HTERT RPE-1 (cell line): ENCODE data around the gene GDPD3.

ENCODE experiments used
- in situ Hi-C: fragments of 300-500 bp; cut with MboI; formaldehyde crosslinking; loops from 4 replicates; pipeline ENCODE4 v1.14.3; 2020; ENCODE audit warnings: low sequenced_read_pairs

The GDPD3 gene

DNA sequence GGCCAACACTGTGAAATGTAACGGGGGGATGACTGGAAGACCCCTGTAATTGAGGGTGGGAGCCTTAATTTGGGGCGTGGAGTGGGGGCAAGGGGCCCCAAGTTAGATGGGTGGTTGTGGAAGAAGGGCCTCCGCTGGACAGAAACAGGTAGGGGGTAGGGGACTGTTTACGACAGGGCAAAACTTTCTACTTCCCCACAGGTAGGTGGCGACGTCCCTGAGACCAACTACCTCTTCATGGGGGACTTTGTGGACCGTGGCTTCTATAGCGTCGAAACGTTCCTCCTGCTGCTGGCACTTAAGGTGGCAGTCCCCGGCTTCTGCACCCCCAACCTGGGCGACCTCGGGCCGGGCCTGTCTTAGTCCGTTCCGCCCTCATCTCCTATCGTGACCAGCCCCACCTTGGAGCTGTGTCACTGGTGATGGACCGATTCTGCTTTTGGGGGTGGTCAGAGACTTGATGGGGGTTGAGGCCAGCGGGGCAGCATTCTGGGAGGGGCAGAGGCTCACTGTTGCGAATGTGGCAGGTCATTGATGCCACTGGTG is 30.7 kb downstream of the GDPD3 start:
- in situ Hi-C loops, result no loop called here

DNA sequence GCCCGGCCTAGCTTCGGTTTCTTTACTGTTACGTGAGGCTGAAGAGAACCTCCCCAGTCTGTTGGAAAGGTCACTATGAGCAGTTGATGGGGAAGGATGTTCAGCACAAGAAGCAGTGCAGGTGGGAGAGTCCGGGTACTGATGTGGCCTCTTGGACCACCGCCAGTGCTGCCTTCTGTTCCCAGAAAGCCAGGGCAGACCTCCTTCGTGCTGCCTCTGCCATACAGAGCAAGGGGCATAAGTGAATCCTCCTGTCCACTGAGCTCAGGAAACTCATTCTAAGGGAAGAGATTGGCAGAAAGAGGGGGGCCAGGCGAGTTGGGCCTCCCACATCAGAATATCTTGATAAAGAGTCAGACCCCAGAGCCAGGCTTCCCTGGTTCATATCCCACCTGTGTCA is 33.9 kb downstream of the GDPD3 start:
- in situ Hi-C loops, result no loop called here

DNA sequence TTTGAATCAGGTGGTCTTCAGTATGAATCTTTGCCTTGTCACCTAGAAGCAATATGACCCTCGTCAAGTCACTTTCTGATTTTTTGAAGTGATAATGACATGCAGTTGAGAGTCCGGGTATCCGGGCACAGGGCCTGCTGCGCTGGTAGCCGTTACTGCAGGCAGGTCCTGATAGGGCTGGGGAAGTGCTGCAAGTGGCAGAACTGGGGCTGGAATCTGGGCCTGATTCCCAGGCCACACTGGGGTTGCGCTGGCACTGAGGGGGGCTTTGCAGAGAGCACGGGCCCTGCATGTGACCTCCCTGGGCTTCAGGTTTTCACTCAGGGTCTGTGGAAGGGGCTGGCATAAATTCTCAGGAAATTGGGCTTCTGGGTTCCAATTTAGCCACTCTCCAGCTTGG is 34.6 kb downstream of the GDPD3 start:
- in situ Hi-C loops, result no loop called here

DNA sequence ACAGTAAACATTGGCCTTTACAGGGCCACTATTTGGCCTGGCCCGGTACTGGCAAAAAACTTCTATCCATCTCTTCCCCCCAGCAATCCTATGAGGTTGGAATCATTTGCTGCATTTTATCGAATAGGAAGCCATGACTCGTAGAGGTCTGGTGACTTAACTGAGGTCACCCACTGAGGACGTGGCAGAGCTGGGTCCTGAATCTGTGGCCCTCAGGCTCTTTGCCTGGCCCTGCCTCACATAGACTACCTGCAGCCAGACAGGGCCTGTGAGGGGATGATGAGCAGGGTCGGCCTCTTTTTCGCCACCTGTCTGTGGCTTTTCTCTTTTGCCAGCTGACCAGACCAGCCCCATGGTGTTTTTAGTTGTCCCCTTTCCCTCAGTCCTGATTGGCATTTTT is 35.7 kb downstream of the GDPD3 start:
- in situ Hi-C loops, result no loop called here

DNA sequence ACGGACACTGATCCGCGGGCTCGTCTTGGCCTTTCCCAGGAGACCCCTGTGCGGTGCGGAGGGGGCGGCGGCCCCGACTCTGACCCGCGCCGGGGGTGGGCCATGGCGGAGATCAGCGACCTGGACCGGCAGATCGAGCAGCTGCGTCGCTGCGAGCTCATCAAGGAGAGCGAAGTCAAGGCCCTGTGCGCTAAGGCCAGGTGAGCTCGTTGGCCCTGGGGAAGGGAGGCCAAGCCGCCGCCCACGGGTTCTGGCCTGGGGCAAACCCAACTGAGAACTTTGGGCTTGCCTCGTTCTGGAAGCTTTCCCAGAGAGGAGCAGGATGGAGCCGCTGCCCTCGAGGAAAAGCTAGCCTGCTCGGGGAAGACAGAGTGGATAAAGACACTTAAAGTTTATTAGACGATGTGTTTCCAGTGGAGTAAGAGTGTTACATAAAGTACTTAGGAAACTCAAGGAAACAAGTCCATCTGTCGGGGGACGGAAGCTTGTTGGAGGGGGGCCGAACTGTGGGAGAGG is 37.0 kb downstream of the GDPD3 start:
- in situ Hi-C loops, result no loop called here

DNA sequence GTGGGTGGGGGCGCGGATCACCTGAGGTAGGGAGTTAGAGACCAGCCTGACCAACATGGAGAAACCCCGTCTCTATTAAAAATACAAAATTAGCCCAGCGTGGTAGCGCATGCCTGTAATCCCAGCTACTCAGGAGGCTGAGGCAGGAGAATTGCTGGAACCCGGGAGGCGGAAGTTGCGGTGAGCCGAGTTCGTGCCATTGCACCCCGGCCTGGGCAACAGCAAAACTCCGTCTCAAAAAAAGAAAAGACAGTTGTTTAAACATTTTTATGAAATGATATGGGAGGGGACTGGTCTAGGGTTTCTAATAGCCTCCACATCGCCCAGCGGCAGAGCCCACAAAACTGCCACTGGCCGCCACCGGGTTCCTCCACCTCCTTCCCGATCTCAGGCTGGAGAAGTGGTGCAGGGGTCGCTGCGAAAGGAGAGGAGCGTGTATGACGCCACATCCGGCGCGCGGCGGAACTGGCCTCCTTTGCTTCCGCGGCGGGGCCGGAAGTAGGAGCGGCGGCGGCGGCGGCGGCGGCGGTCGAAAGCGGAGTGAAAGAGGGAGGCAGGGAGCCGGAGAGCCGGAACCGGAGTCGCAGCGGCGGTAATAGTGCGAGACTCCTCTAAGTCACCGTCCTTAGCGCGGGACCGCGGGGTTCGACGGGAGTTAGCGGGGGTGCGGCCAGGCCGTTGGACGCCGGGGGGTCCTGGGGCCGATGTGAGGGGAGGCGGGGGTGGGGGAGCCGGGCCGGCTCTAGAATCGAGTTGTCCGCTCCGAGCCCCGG is 37.6 kb downstream of the GDPD3 start, which contains the start of gene PPP4C:
TSS of gene PPP4C (plus strand) at position 492 of the 773 bp plus-strand sequence. CDS start 384 bp downstream, outside the sequence.
- in situ Hi-C loops, result no loop called here

DNA sequence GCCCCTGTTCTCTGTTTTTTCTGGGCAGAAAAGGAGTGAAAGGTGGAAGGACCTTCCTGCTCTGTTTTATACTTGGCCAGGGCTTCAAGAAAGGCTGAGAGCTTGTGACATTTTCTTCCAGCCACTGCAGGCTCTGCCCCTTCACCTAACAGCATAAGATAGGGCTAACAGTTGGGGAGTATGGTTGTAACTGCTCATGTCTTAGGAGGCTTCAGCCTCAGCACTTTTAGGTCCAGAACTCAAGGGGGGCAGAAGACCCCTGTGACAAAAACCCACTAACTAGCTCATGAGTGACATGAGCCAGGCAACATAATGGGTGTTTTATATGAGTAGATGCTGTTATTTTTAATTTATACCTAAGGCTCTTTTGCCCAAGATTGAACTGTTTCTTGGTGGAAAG is 42.8 kb downstream of the GDPD3 start:
- in situ Hi-C loops, result no loop called here

DNA sequence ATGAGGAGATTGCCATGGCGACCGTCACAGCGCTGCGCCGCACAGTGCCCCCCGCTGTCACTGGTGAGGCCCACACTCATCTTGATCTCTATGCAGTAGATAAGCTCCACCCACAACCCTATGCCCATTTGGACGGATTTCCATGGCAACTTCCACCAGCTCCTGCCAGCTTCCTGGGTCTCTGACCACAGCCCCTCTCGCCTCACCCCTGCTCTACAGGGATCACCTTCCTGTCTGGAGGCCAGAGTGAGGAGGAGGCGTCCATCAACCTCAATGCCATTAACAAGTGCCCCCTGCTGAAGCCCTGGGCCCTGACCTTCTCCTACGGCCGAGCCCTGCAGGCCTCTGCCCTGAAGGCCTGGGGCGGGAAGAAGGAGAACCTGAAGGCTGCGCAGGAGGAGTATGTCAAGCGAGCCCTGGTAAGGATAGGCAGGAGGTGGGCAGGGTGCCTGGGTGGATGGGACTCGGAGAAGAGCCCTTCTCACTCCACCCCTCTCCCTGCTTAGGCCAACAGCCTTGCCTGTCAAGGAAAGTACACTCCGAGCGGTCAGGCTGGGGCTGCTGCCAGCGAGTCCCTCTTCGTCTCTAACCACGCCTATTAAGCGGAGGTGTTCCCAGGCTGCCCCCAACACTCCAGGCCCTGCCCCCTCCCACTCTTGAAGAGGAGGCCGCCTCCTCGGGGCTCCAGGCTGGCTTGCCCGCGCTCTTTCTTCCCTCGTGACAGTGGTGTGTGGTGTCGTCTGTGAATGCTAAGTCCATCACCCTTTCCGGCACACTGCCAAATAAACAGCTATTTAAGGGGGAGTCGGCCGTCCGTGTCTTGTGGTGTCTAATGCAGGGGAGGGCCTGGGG is 43.5 kb downstream of the GDPD3 start:
- in situ Hi-C loops, result no loop called here

DNA sequence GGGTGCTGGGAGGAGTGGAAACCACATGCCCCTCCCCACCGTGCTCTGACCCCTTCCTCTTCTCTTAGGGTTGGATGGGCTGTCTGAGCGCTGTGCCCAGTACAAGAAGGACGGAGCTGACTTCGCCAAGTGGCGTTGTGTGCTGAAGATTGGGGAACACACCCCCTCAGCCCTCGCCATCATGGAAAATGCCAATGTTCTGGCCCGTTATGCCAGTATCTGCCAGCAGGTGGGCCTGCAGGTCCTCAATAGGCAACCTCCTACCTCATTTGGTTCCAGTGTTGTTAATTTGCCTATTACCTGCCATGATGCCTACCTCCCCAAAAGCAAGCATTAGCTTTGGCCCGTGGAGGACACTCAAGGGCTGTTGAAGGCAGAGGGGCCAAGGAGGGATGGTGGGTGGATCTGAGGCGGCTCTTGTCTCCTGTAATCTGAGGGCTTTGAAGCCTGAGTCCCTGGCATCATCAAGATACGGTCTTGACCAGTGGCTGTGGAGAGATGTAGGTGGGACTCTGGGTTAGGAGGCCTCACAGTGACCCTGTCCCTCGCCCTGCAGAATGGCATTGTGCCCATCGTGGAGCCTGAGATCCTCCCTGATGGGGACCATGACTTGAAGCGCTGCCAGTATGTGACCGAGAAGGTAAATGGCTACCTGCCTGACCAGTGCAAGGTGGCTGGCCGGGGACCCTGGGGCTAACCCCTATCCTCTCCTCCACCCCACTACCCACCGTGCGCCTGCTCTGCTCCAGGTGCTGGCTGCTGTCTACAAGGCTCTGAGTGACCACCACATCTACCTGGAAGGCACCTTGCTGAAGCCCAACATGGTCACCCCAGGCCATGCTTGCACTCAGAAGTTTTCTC is 44.4 kb downstream of the GDPD3 start:
- in situ Hi-C loops, result no loop called here

DNA sequence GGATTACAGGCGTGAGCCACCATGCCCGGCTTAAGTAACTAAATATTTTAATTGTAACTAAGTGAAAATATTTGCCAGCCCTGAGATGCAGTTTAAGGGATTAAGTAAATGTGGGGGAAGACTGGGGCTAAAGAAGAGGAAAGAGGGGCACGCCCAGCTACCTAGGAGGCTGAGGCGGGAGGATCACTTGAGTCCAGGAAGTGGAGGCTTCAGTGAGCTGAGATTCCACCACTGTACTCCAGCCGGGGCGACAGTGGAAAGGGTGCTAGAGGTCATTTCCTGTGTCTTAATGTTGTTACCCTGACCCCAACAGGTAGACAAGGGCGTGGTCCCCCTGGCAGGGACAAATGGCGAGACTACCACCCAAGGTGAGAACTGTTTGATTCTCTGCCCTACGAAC is 45.0 kb downstream of the GDPD3 start:
- in situ Hi-C loops, result no loop called here

DNA sequence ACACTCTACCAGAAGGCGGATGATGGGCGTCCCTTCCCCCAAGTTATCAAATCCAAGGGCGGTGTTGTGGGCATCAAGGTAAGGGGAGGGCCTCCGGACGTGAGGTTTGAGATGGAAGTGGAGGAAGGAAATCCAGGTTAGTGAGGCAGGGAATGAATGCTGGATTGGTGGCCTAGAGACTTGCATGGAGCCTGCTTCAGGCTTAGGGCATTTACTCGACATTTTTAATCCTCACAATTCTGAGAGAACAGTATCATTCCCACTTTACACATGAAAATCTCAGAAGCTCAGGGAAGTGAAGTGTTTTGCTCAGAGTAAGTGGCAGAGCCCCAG is 45.8 kb downstream of the GDPD3 start:
- in situ Hi-C loops, result no loop called here

DNA sequence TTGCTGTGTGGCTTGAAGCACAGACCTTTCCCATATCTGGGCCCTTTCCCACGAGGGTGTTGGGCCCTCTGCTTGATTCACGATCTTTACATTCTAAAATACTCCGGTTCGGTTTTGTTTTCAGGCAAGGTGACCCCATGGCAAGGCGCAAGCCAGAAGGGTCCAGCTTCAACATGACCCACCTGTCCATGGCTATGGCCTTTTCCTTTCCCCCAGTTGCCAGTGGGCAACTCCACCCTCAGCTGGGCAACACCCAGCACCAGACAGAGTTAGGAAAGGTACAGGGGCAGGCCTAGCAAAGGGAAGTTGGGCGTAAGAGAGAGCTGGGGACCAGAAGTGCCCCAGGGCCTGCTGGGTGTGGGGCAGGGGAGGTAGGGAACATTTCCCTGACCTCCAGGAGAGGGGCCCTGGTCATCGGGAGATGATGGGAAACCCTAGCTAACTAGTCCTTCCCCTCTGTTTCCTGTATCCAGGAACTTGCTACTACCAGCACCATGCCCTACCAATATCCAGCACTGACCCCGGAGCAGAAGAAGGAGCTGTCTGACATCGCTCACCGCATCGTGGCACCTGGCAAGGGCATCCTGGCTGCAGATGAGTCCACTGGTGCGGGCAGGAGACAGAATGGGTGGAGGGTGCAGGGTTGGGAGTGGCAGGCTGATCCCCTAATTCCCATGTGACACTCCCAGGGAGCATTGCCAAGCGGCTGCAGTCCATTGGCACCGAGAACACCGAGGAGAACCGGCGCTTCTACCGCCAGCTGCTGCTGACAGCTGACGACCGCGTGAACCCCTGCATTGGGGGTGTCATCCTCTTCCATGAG is 46.4 kb downstream of the GDPD3 start:
- in situ Hi-C loops, result no loop called here

DNA sequence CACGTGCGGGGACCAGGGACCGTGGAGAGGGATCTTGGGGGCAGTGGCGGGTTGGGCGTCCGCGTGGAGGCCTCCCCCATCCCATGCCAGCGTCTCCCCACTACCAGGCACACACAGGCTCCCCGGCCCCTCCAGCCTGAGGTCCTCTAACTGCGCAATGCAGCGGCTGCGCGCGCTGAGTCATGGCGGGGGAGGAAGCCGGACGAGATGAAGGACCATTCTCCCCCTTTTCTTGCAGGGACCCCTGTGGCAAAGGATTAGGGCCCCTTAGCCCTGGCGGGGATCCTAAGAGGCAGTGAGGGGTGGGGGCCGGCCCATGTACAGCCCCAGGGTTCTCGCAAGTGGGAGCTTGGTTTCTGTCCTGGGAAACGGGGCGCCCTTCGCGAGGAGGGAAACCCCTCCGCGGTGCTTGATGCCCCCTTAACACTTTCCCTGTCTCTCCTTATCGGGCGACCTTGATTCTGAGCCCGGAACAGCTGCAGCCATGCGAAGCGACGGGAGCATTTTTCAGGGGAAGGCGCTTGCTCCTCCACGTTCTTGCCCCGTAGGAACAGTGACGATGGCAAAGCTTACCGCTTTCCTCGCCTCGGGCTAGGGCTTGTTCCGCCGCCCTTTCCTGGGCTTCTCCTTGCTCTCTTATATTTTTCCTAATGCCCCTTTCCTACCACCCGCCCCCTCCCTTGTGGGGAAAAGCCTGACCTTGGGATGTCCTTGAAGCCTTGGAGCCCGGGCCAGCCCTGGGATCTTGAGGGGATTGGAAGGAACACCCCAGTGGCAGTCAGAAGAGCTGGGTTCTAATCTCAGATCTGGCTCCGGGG is 47.2 kb downstream of the GDPD3 start:
- in situ Hi-C loops, result no loop called here

DNA sequence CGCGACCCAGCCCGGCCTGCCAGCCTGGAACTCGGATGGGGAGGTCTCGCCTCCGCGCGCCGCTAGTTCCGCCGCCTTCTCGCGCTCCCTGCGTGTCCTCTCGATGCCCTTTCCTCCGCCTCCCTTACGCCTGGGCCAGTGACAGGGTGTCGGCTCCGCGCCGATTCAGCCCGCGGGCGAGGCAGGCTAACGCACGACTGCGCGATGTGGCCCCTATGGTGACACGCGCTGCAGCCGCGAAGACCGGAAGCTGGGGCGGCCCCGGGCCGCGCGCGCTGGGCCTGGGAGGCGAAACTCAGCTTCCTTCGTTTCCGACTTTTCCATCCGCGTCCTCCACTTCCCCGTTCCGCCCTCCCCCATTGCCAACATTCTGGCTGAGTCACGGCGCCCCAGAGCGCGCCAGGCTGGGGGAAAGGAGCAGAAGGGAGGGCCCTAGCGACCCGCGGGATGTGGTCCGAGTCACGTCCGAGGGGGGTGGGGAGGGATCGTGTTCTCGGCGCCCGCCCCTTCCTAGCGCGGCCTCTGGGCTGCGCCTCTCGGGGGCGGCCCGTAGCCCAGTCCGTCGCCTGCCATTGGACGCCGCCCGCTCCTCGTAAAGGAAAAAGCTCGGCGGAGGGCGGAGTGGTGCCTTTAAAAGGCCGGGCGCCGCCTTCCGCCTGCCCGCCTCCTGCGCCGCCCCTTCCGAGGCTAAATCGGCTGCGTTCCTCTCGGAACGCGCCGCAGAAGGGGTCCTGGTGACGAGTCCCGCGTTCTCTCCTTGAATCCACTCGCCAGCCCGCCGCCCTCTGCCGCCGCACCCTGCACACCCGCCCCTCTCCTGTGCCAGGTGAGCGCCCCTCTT is 48.0 kb downstream of the GDPD3 start, which contains the start of gene ALDOA:
TSS of gene ALDOA (plus strand) at position 659 of the 841 bp plus-strand sequence. CDS start 1,138 bp downstream, outside the sequence.
- in situ Hi-C loops, result no loop called here

DNA sequence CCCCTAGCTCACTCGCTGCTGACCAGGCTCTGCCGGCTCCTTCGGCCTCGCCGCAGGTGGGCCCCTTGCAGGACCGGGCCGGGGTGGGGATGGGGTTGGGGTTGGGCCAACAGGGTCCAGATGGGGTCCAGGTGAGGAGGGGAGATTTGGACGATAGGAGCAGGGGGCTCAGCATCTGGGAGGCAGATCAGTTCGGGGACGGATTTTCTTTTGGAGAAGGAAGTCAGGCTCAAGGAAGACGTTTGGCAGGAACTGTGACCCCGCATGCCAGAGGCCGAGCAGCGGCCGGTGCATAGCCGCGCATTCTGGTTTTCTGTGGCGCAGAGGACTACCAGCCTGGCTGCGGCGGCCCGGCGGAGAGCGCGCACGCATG is 48.6 kb downstream of the GDPD3 start:
- in situ Hi-C loops, result no loop called here

DNA sequence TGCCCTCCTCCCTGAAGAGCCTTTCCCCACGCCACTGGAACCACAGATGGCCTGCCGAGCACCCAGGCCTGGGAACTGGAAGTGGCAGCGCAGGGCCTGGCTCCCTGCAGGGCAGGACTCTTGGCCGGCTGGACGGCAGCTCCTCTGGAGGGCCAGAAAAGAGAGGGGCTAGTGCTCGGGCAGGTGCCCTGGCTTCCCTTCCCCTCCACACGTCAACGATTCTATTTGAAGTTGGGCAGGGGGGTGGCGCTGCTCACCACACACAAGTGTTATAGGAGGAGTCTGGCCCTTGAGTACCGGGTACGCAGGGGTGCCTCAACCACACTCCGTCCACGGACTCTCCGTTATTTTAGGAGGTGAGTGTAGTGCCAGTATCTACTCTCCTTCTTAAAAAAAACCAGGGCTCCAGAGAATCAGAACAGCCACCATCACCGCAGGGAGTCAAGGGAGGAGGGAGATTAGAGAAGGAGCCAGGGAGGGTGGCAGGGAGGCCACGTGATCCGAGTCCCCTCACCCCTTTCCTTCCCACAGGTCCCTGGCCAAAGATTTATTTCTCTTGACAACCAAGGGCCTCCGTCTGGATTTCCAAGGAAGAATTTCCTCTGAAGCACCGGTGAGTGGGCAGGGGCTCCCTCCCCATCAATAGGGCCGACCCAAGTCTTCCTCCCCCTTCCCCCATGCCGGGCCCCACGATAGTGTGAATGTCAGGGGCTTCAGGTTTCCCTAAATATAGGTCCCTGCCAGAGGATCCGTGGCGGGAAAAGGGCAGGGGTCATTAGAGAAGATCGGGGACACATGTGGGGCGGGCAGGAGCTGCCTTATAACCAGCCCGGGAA is 49.2 kb downstream of the GDPD3 start:
- in situ Hi-C loops, result no loop called here

DNA sequence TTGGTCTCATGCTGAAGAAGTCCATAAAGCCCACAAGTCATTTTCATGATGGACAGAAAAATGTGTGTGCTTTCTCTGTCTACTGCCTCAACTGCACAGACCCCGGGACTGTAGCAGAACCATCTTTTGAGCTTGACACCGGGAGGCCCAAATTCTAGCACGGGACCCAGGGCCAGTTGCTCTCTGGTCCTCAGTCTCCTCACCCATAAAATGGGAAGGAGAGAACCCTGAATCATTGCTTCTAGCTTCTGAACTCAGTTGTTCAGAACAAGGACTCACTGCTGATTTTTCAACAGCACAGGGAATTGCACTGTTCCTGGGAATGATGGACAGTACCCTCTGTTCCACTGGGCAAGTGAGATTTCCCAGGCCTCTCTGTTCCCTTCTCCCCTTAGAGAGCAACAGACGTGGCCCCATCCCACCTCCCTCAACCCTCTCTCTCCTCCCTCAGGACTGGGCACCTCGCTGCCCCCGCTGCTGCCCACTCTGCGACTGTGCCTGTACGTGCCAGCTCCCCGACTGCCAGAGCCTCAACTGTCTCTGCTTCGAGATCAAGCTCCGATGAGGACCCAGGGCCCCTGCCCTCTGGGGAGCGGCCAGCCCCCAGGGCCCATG is 50.0 kb downstream of the GDPD3 start:
- in situ Hi-C loops, result no loop called here
